Left ventricle myocardium inferior (tissue), 1 donor: ENCODE measurements around the gene ANXA2R. TPM values are rescaled to one million over a fixed set of nuclear protein-coding genes. Genes with fewer than 3 reads are reported as not detected.

Source experiments
- DNase-seq: peaks from one replicate; pipeline ENCODE4 v3.0.0-alpha.2; 2020
- H3K27ac ChIP-seq: fragments of 200-600 bp; replicated peaks from 2 replicates; pipeline ENCODE4 v1.8.0; 2021
- H3K27me3 ChIP-seq: fragments of 200-600 bp; 2 replicates; pipeline ENCODE4 v1.8.0; 2021; ENCODE audit warnings: low read depth
- H3K36me3 ChIP-seq: fragments of 200-600 bp; 2 replicates; pipeline ENCODE4 v1.8.0; 2021
- H3K4me1 ChIP-seq: fragments of 200-600 bp; 2 replicates; pipeline ENCODE4 v1.8.0; 2021
- H3K4me3 ChIP-seq: fragments of 200-600 bp; 2 replicates; pipeline ENCODE4 v1.8.0; 2021; ENCODE audit warnings: mild to moderate bottlenecking, moderate library complexity
- H3K9me3 ChIP-seq: fragments of 200-600 bp; replicated peaks from 2 replicates; pipeline ENCODE4 v1.8.0; 2021
- intact Hi-C: fragments of 100-400 bp; cut with micrococcal nuclease; formaldehyde crosslinking; loops from one replicate; pipeline ENCODE4 v1.11.0; 2022
- total RNA-seq: library from RNA; stranded (reverse); fragmentation: NEBNext Ultra II Directional; extraction: Animal tissue kit (Norgen Biotek cat#: 25700); gene quantifications from one replicate; pipeline ENCODE4 v1.2.1, GENCODE V29; 2021
- TF ChIP-seq, protein P1 (sequence below): fragments of 200-600 bp; IDR thresholded peaks from 2 replicates; pipeline ENCODE4 v1.8.0; 2021; ENCODE audit warnings: antibody characterized with exemption, mild to moderate bottlenecking, borderline replicate concordance
- donor health status: DM: no; HTN: yes; CAD: no; lungs with severe emphysema.

ANXA2R gene
- total RNA-seq, 1 donor from 2014 or later = 0.82 TPM

DNA sequence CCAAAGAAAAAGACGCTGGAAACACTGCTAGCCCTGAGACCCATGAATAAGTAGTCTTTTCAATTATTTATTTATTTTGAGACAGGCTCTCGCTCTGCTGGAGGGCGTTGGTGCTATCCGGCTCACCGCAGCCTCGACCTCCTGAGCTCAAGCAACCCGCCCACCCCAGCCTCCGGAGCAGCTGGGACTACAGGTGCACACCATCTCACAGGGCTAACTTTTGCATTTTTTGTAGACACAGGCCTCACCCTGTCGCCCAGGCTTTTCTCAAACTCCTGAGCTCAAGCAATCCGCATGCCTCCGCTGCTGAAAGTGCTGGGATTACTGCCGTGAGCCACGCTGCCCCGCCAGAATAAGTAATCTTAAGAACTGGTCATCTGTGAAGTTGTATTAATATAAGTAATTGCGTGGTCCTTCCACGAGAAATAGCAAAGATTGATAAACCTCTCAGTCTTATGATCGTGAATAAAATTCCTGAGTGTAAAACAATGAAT lies 1.6 kb downstream of the ANXA2R start:
- Histone ChIP-seq H3K4me1 (peaks cover 47% of the 10 kb centered on the region), H3K9me3 (no peaks in the 10 kb centered on the region), H3K4me3 (peak overlapping the region; percentile 77), H3K27ac (peak overlapping the region; percentile 98), H3K27me3 (peaks cover 96% of the 10 kb centered on the region), H3K36me3 (no peaks in the 10 kb centered on the region)
- TF ChIP-seq, protein P1, sequence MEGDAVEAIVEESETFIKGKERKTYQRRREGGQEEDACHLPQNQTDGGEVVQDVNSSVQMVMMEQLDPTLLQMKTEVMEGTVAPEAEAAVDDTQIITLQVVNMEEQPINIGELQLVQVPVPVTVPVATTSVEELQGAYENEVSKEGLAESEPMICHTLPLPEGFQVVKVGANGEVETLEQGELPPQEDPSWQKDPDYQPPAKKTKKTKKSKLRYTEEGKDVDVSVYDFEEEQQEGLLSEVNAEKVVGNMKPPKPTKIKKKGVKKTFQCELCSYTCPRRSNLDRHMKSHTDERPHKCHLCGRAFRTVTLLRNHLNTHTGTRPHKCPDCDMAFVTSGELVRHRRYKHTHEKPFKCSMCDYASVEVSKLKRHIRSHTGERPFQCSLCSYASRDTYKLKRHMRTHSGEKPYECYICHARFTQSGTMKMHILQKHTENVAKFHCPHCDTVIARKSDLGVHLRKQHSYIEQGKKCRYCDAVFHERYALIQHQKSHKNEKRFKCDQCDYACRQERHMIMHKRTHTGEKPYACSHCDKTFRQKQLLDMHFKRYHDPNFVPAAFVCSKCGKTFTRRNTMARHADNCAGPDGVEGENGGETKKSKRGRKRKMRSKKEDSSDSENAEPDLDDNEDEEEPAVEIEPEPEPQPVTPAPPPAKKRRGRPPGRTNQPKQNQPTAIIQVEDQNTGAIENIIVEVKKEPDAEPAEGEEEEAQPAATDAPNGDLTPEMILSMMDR = no peak
- no peak for DNase-seq
- intact Hi-C loops = no loop called here

- no peaks in the 10 kb centered on the region for H3K9me3 ChIP-seq
- intact Hi-C loops = no loop called here
- H3K36me3 ChIP-seq = no peaks in the 10 kb centered on the region
- H3K27me3 ChIP-seq = peaks cover 97% of the 10 kb centered on the region
- peak overlapping the region; percentile 98 for H3K27ac ChIP-seq
- no peak for DNase-seq
- TF ChIP-seq, protein P1 = no peak
- peak overlapping the region; percentile 77 for H3K4me3 ChIP-seq
- H3K4me1 ChIP-seq = peaks cover 46% of the 10 kb centered on the region
Measured at GRCh38 chr5:43037636-43038495, 2.3 kb downstream of the ANXA2R start.

GRCh38 chr5:43036856-43037635 lies 3.1 kb downstream of the ANXA2R start:
- Histone ChIP-seq H3K4me3 (peak overlapping the region; percentile 77), H3K4me1 (peaks cover 37% of the 10 kb centered on the region), H3K9me3 (no peaks in the 10 kb centered on the region), H3K27ac (peak overlapping the region; percentile 98), H3K27me3 (peaks cover 89% of the 10 kb centered on the region), H3K36me3 (no peaks in the 10 kb centered on the region)
- no peak for DNase-seq
- TF ChIP-seq, protein P1 = no peak
- intact Hi-C loops = no loop called here

DNA sequence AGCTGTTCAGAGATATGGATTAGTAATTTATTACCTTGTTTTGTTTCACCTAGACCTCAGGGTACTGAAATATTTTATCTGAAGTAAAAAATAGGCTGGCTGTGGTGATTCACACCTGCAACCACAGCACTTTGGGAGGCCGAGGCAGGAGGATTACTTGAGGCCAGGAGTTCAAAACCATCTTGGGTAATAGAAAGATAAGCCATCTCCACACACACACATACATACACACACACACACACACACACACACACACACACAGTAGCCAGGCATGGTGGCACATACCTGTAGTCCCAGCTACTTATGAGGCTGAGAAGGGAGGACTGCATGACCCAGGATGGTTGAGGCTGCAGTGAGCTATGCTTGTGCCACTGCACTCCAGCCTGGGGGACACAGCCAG lies 3.7 kb downstream of the ANXA2R start:
- peaks cover 83% of the 10 kb centered on the region for H3K27me3 ChIP-seq
- H3K4me3 ChIP-seq = peak overlapping the region; percentile 77
- peak overlapping the region; percentile 98 for H3K27ac ChIP-seq
- no peaks in the 10 kb centered on the region for H3K9me3 ChIP-seq
- DNase-seq = no peak
- TF ChIP-seq, protein P1 = no peak
- no peaks in the 10 kb centered on the region for H3K36me3 ChIP-seq
- intact Hi-C loops = no loop called here
- H3K4me1 ChIP-seq = peaks cover 32% of the 10 kb centered on the region

- TF ChIP-seq, protein P1 = no peak
- intact Hi-C loops = no loop called here
- Histone ChIP-seq H3K9me3 (no peaks in the 10 kb centered on the region), H3K27me3 (peaks cover 64% of the 10 kb centered on the region), H3K4me1 (peaks cover 28% of the 10 kb centered on the region), H3K4me3 (peak overlapping the region; percentile 56), H3K27ac (peak overlapping the region; percentile 70), H3K36me3 (no peaks in the 10 kb centered on the region)
- DNase-seq = no peak
Measured at GRCh38 chr5:43034591-43034968, 5.5 kb downstream of the ANXA2R start.
